ENCODE measurements around the gene CIT.

DNA sequence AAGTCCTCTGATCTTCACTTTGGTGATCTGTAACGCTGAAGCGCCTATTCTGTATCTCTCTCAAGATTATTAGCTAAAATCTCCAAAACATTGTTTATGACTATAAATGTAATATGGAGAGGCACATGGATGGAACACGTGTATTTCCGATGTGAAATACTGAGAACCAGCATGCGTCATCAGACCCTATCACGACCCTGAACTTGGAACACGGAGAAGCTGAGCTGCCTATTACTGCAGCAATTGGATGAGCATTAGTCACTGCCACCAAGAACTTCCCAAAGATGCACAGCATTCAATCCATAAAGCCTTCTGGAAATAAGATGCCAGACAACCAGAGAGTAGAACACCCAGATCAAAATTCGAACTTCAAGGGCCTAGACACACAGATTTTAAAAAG lies 147.2 kb downstream of the CIT start:
- TF ChIP-seq POLR2A (IDR thresholded peaks at IDR 0.05) = no peak
- TF ChIP-seq CTCF (IDR thresholded peaks at IDR 0.05) = no peak
- TF ChIP-seq POLR2AphosphoS5 (IDR thresholded peaks at IDR 0.05) = no peak

Measured in suprapubic skin (tissue), 4 donors.